Measurements from ENCODE around the gene MORC4.

MORC4 gene

GRCh38 chrX:106903856-106904528, 96.0 kb downstream of the MORC4 start:
- no peak for DNase-seq

- DNase-seq = no peak
Measured at GRCh38 chrX:106903291-106903824, 96.7 kb downstream of the MORC4 start, which contains the start of gene RIPPLY1. Gene RIPPLY1 (minus strand): TSS chrX:106903341. CDS start chrX:106903287, 54 bp downstream.

- DNase-seq = no peak
Measured at GRCh38 chrX:106902684-106903083, 97.3 kb downstream of the MORC4 start.

GRCh38 chrX:106901781-106902219, 98.2 kb downstream of the MORC4 start:
- DNase-seq = no peak

GRCh38 chrX:106901341-106901740, 98.7 kb downstream of the MORC4 start:
- DNase-seq = no peak

DNA sequence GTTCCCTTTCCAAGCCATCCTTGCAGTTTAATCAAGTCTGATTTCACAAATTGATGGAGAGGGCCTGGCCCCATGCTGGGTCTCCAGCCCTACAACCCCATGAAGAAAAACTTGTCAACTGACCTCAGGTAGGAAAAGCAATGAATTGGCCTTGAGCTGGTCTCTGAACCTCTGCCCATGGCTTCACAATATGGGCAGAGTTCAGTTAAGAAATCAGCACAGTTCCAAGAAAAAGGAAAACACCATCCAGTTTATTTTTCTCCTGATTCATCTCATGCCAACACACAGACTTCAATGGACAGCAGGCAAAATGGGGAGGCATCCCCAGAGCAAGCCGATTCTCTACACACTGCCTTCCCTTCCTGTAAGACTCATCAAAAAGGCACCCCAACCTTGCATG, 100.2 kb downstream of the MORC4 start:
- no peak for DNase-seq

GRCh38 chrX:106899276-106899675, 100.7 kb downstream of the MORC4 start:
- DNase-seq = no peak

DNA sequence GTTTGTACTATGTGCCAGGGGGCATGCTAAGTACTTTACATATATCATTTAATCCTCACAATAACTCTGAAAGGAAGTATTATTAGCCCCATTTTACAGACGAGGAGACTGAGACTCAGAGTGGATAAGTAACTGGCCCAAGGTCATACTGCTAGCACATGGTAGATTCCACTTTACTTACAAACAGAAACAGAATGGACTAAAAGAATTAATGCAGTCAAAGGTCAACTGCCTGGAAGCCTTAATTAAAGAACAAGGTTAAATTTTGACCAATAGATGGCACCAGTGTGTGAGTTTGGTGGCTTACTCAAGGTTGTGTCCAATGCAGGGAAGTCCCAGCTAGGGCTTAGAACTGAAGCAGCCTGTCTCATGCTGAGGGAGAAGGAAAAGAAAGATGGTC, 101.5 kb downstream of the MORC4 start:
- no peak for DNase-seq

DNA sequence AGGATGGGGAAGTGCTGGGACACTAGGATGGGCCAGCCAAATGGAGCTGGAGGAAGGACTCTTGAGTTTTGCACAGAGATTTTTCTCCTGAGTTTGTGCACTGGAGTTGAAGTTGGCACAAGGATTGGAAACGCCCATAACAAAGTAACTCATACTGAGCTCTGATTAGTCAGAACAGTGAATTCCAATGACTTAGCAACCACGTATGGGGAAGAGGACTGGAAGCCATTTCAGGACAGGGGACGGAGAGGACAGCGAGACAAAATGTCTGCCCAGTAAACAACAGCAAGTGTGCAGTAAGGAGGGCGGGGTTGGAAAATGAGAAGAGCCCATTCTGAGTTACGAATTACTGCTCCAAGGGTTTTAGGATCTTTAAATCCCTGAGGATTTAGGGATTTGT, 102.8 kb downstream of the MORC4 start:
- no peak for DNase-seq

DNA sequence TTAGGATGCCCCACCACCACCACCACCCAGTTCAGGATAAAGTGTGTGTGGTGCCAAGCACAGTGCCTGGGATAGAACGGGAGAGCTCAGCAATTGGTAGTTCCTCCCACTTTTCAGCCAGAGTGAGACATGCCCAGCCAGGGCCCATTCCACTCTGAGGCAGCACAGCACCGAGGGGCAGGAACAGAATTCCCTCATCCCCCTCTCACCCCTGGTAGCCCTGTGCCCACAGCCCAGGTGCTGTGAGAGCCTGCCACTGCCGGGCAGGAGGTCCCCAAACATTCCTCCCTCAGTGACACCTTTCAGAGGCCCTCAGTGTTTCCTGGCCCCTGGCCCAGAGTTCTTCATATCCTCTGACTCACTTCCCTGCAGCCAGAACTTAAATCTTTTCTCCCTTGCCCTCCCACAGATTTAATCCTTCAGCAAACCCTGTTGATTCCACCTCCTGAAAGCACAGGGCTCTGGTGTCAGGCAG, 105.0 kb downstream of the MORC4 start:
- no peak for DNase-seq

DNA sequence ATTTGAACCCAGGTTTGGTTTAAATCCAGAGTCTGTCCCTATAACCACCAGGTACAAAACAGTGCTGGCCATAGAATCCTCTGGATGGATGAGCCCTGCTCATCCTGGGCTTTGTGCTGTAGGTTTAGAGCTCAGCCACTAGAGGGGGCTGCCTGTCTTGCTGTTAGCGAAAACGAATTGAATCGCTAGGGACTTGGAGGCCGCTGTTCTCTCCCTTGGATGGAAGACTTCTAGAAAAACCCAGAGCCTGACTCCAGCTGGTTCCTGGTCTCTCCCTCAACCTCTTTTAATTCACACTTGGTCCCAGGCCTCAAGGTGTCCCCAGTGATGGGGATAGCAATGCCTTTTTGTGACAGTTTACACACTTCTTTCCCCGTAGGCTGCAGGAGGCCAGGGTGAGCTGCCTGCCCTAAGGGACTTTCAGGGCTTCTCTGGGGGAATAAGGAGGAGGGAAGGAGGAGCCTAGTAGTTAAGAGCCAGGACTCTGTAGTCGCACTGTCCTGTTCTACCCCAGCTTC, 105.6 kb downstream of the MORC4 start:
- peak; percentile 21 to 33 for DNase-seq

- DNase-seq = no peak
Measured at GRCh38 chrX:106891762-106892460, 108.1 kb downstream of the MORC4 start.
